ENCODE results near the gene HDAC11. TPM values are rescaled to one million over a fixed set of nuclear protein-coding genes. Genes with fewer than 3 reads are reported as not detected.

Gene HDAC11
- total RNA-seq, 1 donor from 2014 or later: 11.9 TPM

- Mint-ChIP-seq H3K4me3 (ENCODE audit: unreplicated experiment) (no peak overlapping the region), H3K36me3 (ENCODE audit: unreplicated experiment) (peaks cover 3% of the 10 kb centered on the region), H3K27me3 (ENCODE audit: unreplicated experiment) (no peaks in the 10 kb centered on the region), H3K27ac (ENCODE audit: unreplicated experiment) (peak overlapping the region; percentile 87), H3K9me3 (ENCODE audit: unreplicated experiment) (no peaks in the 10 kb centered on the region), H3K4me1 (ENCODE audit: unreplicated experiment) (peaks cover 91% of the 10 kb centered on the region)
- no peak for DNase-seq (ENCODE audit: extremely low spot score, unreplicated experiment)
- TF ChIP-seq CTCF (IDR thresholded peaks at IDR 0.05): no peak
These were observed 63.1 kb downstream of the HDAC11 start for GRCh38 chr3:13543253-13543652.

- peaks cover 3% of the 10 kb centered on the region for H3K36me3 Mint-ChIP-seq (ENCODE audit: unreplicated experiment)
- H3K4me1 Mint-ChIP-seq (ENCODE audit: unreplicated experiment): peaks cover 83% of the 10 kb centered on the region
- no peak for TF ChIP-seq CTCF (IDR thresholded peaks at IDR 0.05)
- no peaks in the 10 kb centered on the region for H3K9me3 Mint-ChIP-seq (ENCODE audit: unreplicated experiment)
- no peak overlapping the region for H3K4me3 Mint-ChIP-seq (ENCODE audit: unreplicated experiment)
- H3K27ac Mint-ChIP-seq (ENCODE audit: unreplicated experiment): peak overlapping the region; percentile 87
- no peak for DNase-seq (ENCODE audit: extremely low spot score, unreplicated experiment)
- H3K27me3 Mint-ChIP-seq (ENCODE audit: unreplicated experiment): no peaks in the 10 kb centered on the region
These were observed 64.3 kb downstream of the HDAC11 start for GRCh38 chr3:13544293-13544831.

- H3K27me3 Mint-ChIP-seq (ENCODE audit: unreplicated experiment): no peaks in the 10 kb centered on the region
- peaks cover 3% of the 10 kb centered on the region for H3K36me3 Mint-ChIP-seq (ENCODE audit: unreplicated experiment)
- peak overlapping the region; percentile 87 for H3K27ac Mint-ChIP-seq (ENCODE audit: unreplicated experiment)
- peaks cover 83% of the 10 kb centered on the region for H3K4me1 Mint-ChIP-seq (ENCODE audit: unreplicated experiment)
- no peak for TF ChIP-seq CTCF (IDR thresholded peaks at IDR 0.05)
- DNase-seq (ENCODE audit: extremely low spot score, unreplicated experiment): no peak
- no peak overlapping the region for H3K4me3 Mint-ChIP-seq (ENCODE audit: unreplicated experiment)
- no peaks in the 10 kb centered on the region for H3K9me3 Mint-ChIP-seq (ENCODE audit: unreplicated experiment)
These were observed 65.0 kb downstream of the HDAC11 start for GRCh38 chr3:13544951-13545651.

GRCh38 chr3:13545952-13546454 lies 65.9 kb downstream of the HDAC11 start:
- Mint-ChIP-seq H3K27ac (ENCODE audit: unreplicated experiment) (peak overlapping the region; percentile 27), H3K4me1 (ENCODE audit: unreplicated experiment) (peaks cover 82% of the 10 kb centered on the region)

More at GRCh38 chr3:13545952-13546454, 65.9 kb downstream of the HDAC11 start:
- TF ChIP-seq CTCF (IDR thresholded peaks at IDR 0.05): no peak
- no peak overlapping the region for H3K4me3 Mint-ChIP-seq (ENCODE audit: unreplicated experiment)
- H3K27me3 Mint-ChIP-seq (ENCODE audit: unreplicated experiment): no peaks in the 10 kb centered on the region
- no peak for DNase-seq (ENCODE audit: extremely low spot score, unreplicated experiment)
- peaks cover under 1% of the 10 kb centered on the region for H3K36me3 Mint-ChIP-seq (ENCODE audit: unreplicated experiment)
- H3K9me3 Mint-ChIP-seq (ENCODE audit: unreplicated experiment): no peaks in the 10 kb centered on the region
